NCI-H510A treated with DMSO at 0.1 percent for 48 hours (cell line): ENCODE results near the gene BBX.

Experiments
- DNase-seq: peaks from one replicate; lab custom pipeline; 2025; lab: John Stamatoyannopoulos, UW

BBX gene

DNA sequence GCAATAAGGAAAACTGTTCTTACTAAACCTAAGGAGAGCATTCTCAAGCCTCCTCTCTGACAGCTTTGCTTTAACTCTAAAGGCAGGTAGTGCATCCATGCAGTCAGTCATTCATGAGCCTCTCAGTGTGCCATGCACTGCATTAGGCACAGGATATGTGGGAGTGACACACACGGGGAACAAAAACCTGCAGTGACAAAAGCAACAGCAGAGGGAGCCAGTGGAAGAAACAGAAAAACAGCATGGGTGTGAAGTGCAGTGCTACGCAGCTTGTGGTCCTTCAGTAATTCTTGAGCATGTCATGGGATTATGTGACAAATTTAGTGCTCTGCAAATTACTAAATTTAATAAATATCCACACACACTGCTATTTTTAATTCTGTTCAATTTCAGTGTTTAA, 230.7 kb downstream of the BBX start:
- no peak for DNase-seq

- DNase-seq: no peak
These were observed 231.2 kb downstream of the BBX start for GRCh38 chr3:107753976-107754375.

DNA sequence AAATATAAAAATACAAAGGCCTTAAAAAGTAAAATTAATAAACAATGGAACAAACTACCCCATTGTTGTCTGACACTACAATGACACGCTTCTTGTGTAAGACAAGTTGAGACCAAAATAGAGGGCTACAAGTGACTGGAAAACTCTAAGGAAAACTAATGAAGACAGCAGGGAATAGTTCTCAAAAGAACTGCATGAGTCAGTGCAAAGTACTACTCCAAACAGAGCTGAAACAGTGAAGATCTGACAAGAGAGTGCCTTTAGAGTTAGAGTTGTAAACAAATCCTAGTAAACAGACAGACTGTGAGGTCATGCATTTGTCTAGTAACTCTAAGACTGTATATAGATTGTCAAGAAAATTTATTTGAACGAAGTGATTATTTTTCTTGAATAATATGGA, 233.9 kb downstream of the BBX start:
- DNase-seq: no peak

DNA sequence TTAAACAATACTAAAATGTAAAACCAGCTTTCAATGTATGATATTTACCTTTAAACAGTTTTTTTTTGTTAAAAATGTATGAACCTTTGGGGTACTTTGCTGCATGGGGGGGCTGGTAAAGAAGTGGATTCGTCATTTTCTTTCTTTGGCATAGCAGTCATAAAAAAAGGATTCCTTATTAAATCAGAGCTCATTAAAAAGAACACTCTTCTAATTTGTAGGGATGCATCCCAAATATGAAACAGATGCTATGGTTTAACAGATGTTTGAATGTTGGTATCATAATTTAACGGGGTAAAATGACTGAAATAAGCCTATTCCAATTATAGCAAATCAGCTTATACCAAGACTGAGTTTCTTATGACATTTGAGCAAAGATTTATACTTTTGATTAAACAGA, 234.4 kb downstream of the BBX start:
- DNase-seq: no peak

DNA sequence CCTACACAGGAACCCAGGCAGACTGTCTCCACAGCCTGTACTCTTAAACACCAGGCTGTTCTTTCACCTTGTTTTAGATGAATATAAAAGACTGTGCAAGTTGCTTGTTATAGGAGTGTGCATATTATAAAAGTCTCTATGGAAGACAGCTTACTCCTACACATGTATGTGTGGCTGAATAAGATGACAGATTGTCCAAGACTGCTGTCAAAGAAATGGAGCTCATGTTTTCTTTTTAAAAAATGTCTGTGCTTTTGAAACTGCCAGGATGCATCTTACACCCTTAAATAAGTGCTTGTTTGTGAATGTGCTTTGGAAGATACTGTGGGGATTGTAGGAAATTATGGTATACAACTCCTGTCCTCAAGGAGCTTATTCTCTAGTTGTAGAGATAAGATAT, 237.4 kb downstream of the BBX start:
- DNase-seq: no peak

GRCh38 chr3:107761391-107761790, 238.6 kb downstream of the BBX start:
- DNase-seq: no peak

DNA sequence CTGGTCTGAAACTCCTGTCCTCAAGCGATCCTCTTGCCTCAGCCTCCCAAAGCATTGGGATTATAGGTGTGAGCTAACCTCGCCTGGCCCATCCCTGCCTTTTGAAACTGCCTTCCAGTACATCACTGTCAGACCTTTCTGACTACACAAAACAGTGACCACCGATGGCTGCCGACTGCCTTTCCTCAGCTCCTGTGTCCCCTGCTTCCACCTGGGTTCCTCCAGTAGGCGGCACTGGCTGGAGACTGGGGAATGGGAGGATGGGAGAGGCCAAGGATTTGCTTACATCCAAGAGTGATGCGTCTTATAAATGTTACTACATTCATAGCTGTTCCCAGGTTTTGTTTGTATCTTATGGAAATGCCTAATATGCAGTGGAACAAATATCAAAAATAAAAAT, 242.8 kb downstream of the BBX start:
- DNase-seq: no peak

GRCh38 chr3:107767897-107768605, 245.3 kb downstream of the BBX start:
- DNase-seq: no peak

DNA sequence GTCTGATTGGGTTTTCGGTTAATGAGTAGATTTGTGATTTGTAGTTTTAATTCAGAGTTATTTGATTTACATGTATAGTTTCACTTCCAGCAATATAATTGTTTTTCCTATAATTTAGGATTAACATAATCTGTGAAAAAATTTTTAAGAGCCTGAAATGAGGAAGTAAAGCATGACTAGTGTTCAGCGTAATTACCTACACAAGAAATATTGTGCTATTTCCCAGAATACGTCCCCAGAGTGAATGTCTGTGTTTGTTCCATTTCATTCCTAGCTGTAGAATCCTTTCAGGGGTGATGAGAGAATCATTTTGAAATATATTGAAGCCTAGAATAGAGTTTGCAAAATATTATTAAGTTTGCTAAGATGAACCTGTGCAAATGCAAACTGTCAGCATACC, 247.1 kb downstream of the BBX start:
- no peak for DNase-seq

DNA sequence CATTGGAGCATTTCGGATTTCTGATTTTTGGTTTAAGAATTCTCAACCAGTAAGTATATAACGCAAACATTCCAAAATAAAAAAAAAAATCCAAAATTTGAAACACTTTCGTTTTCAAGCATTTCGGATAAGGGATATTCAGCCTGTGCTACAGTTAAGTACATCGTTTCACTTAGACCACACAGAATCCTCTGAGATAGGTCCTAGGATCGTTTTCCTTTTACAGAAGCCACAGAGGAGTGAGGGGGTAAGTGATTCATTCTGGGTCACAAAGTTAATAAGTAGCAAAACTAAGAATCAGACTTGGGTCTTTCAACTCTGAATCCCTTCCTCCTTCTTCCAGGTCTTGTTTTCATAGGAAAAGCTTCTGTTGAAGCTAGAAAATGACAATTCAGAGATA, 249.3 kb downstream of the BBX start:
- DNase-seq: no peak

DNA sequence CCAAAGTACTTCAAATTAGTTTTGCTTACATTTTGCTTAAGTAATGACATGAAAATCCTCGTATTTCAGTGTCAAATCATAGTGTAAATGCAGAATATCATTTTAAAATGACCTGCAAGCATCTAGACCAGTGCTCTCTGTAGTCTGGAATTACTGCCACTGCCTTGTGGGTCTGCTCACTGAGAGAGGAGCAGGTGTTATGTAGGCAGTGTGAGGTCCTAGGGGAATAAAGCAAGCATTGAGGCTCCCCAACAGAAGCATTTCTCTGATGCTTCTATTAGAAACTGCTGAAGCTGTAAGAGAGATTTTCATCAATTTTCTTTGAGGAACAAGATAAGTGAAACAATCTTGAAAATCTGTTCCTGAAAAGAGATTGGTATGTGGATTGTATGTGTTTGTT, 253.2 kb downstream of the BBX start:
- no peak for DNase-seq

DNA sequence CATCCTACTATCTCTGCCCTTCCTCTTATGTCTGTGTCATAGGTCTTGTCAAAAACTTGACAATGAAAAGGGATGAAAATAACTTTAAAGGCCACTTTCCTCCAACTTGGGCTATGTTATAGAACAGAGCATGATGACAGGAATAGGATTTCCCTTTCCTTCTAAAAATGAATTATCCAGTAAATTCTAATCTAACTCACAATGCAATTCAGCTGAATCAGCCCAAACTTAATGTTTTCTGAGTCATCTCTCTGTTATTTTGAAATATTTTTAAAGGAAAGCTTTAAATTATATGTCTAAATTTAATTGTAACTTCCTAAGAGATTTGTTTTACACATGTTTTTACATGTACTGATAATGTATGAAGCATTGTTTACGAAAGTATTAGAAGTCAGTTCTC, 258.5 kb downstream of the BBX start:
- no peak for DNase-seq

- DNase-seq: no peak
These were observed 259.3 kb downstream of the BBX start for GRCh38 chr3:107782054-107782453.

GRCh38 chr3:107790612-107791011, 267.9 kb downstream of the BBX start:
- DNase-seq: no peak

- no peak for DNase-seq
These were observed 268.3 kb downstream of the BBX start for GRCh38 chr3:107791027-107791426.

GRCh38 chr3:107791450-107791849, 268.7 kb downstream of the BBX start:
- no peak for DNase-seq

DNA sequence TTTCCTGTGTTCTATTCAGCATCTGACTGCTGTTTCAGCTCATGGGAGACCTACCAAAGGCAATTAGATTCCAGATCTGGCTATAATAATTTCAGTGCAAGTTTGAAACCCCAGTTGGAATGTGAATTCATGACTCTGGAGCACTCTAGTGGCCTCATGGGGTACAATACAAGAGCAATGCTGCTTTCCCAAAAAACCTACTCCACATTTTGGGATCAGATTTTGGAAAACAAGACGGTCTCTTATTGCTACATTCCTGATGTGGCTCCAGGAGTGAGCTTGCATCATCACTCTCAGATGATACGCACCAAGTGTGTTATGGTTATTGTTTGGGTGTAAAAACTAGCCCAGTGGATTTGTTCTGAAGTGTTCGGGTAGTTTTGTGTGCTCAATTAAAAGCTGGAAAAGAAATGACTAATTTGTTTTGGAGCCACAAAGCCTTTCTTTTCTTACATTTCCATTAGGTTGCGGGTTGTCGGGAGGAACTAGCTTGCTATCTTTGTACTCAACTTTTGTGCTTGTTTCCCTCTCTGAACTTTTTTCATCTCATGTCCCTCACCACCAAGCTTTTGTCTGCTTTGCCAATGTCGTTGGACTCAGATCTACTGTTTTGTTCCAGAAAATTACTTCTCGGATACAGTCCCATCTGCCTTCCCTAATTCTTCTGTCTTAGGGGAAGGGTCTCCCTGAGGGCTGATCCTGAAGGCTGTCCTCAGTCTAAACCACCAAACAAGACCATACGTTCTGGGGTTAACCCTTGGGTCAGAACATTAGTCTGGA, 272.1 kb downstream of the BBX start:
- no peak for DNase-seq

- no peak for DNase-seq
These were observed 272.8 kb downstream of the BBX start for GRCh38 chr3:107795514-107796094.

- no peak for DNase-seq
These were observed 274.0 kb downstream of the BBX start for GRCh38 chr3:107796791-107797190.

- no peak for DNase-seq
These were observed 274.8 kb downstream of the BBX start for GRCh38 chr3:107797586-107797985.

GRCh38 chr3:107798381-107798780, 275.6 kb downstream of the BBX start:
- no peak for DNase-seq

GRCh38 chr3:107800710-107801109, 277.9 kb downstream of the BBX start:
- DNase-seq: no peak

- DNase-seq: no peak
These were observed 280.4 kb downstream of the BBX start for GRCh38 chr3:107803170-107803569.
